Measurements from ENCODE around the gene SGCB. TPM values are rescaled to one million over a fixed set of nuclear protein-coding genes. Genes with fewer than 3 reads are reported as not detected.

The SGCB gene
- polyA plus RNA-seq, 1 experiment: 47.7 TPM

GRCh38 chr4:52004414-52004813, 33.7 kb downstream of the SGCB start:
- POLR2A ChIA-PET: no interaction called here

GRCh38 chr4:52001616-52002015, 36.5 kb downstream of the SGCB start:
- DNase-seq (ENCODE audit: low read depth, low spot score): no peak
- POLR2A ChIA-PET: no interaction called here
- no peak for TF ChIP-seq CTCF (IDR thresholded peaks at IDR 0.05; ENCODE audit: low read depth, low read length)
- Histone ChIP-seq H3K27me3 (ENCODE audit: control insufficient read depth, insufficient read depth, low read length) (no peaks in the 10 kb centered on the region), H3K4me3 (ENCODE audit: low read depth, low read length) (no peak overlapping the region), H3K9me3 (ENCODE audit: control insufficient read depth, insufficient read depth, low read length) (no peaks in the 10 kb centered on the region), H3K27ac (ENCODE audit: low read depth, low read length) (no peak overlapping the region)
- CTCF ChIA-PET: interaction anchor here (1.0 kb wide), 1 partner anchor 105 kb away, joined by 3 read pairs; no protein-coding TSS in a partner anchor

More at GRCh38 chr4:52004414-52004813, 33.7 kb downstream of the SGCB start:
- CTCF ChIA-PET: interaction anchor here (1.0 kb wide), 1 partner anchor 109 kb away, joined by 3 read pairs; no protein-coding TSS in a partner anchor
- no peaks in the 10 kb centered on the region for H3K27me3 ChIP-seq (ENCODE audit: control insufficient read depth, insufficient read depth, low read length)
- no peaks in the 10 kb centered on the region for H3K9me3 ChIP-seq (ENCODE audit: control insufficient read depth, insufficient read depth, low read length)
- H3K27ac ChIP-seq (ENCODE audit: low read depth, low read length): no peak overlapping the region
- no peak for DNase-seq (ENCODE audit: low read depth, low spot score)
- H3K4me3 ChIP-seq (ENCODE audit: low read depth, low read length): no peak overlapping the region
- no peak for TF ChIP-seq CTCF (IDR thresholded peaks at IDR 0.05; ENCODE audit: low read depth, low read length)

- no peak for TF ChIP-seq CTCF (IDR thresholded peaks at IDR 0.05; ENCODE audit: low read depth, low read length)
- H3K27me3 ChIP-seq (ENCODE audit: control insufficient read depth, insufficient read depth, low read length): no peaks in the 10 kb centered on the region
- ChIA-PET POLR2A (no interaction called here), CTCF (no interaction called here)
- H3K27ac ChIP-seq (ENCODE audit: low read depth, low read length): no peak overlapping the region
- H3K4me3 ChIP-seq (ENCODE audit: low read depth, low read length): no peak overlapping the region
- DNase-seq (ENCODE audit: low read depth, low spot score): no peak
- H3K9me3 ChIP-seq (ENCODE audit: control insufficient read depth, insufficient read depth, low read length): no peaks in the 10 kb centered on the region
Observed at GRCh38 chr4:51999250-51999649, 38.8 kb downstream of the SGCB start.

- Histone ChIP-seq H3K4me3 (ENCODE audit: low read depth, low read length) (no peak overlapping the region), H3K27ac (ENCODE audit: low read depth, low read length) (no peak overlapping the region), H3K9me3 (ENCODE audit: control insufficient read depth, insufficient read depth, low read length) (no peaks in the 10 kb centered on the region), H3K27me3 (ENCODE audit: control insufficient read depth, insufficient read depth, low read length) (no peaks in the 10 kb centered on the region)
- CTCF ChIA-PET: no interaction called here
- no peak for TF ChIP-seq CTCF (IDR thresholded peaks at IDR 0.05; ENCODE audit: low read depth, low read length)
- POLR2A ChIA-PET: no interaction called here
- no peak for DNase-seq (ENCODE audit: low read depth, low spot score)
Observed at GRCh38 chr4:51998837-51999236, 39.3 kb downstream of the SGCB start.

- 0 out of 2 replicates have a peak, but pooled peaks have one; percentile 7 for TF ChIP-seq CTCF (IDR thresholded peaks at IDR 0.05; ENCODE audit: low read depth, low read length)
- ChIA-PET CTCF (interaction anchor here (0.7 kb wide), 1 partner anchor 102 kb away, joined by 3 read pairs; no protein-coding TSS in a partner anchor), POLR2A (no interaction called here)
- Histone ChIP-seq H3K27ac (ENCODE audit: low read depth, low read length) (no peak overlapping the region), H3K4me3 (ENCODE audit: low read depth, low read length) (no peak overlapping the region), H3K27me3 (ENCODE audit: control insufficient read depth, insufficient read depth, low read length) (no peaks in the 10 kb centered on the region), H3K9me3 (ENCODE audit: control insufficient read depth, insufficient read depth, low read length) (no peaks in the 10 kb centered on the region)
- no peak for DNase-seq (ENCODE audit: low read depth, low spot score)
Observed at GRCh38 chr4:51997647-51998046, 40.5 kb downstream of the SGCB start.
